Suprapubic skin (tissue), 3 donors: ENCODE results near the gene TECPR1.

ENCODE experiments used
- POLR2A ChIP-seq, 2 donors: fragments of 450-650 bp; IDR thresholded peaks; one replicate each; pipeline ENCODE4 v1.6.1; 2017; ENCODE audit warnings: antibody characterized with exemption in 2 of 2, mild to moderate bottlenecking in 2 of 2, moderate library complexity in 2 of 2
- TF ChIP-seq, protein P1 (sequence below), 2 donors: fragments of 200-600 bp in 1 of 2; fragments of 450-650 bp in 1 of 2; sonication (generic) in 1 of 2; IDR thresholded peaks; one replicate each; pipeline ENCODE4 v1.5.1; 2016 to 2019; ENCODE audit warnings: antibody characterized with exemption in 2 of 2, mild to moderate bottlenecking in 1 of 2, moderate library complexity in 1 of 2

- TF ChIP-seq, protein P1, sequence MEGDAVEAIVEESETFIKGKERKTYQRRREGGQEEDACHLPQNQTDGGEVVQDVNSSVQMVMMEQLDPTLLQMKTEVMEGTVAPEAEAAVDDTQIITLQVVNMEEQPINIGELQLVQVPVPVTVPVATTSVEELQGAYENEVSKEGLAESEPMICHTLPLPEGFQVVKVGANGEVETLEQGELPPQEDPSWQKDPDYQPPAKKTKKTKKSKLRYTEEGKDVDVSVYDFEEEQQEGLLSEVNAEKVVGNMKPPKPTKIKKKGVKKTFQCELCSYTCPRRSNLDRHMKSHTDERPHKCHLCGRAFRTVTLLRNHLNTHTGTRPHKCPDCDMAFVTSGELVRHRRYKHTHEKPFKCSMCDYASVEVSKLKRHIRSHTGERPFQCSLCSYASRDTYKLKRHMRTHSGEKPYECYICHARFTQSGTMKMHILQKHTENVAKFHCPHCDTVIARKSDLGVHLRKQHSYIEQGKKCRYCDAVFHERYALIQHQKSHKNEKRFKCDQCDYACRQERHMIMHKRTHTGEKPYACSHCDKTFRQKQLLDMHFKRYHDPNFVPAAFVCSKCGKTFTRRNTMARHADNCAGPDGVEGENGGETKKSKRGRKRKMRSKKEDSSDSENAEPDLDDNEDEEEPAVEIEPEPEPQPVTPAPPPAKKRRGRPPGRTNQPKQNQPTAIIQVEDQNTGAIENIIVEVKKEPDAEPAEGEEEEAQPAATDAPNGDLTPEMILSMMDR (IDR thresholded peaks at IDR 0.05) = no peak
- TF ChIP-seq POLR2A (IDR thresholded peaks at IDR 0.05) = no peak
These were observed 36.2 kb upstream of the TECPR1 start for GRCh38 chr7:98288064-98288823.
